ENCODE measurements around the gene RNF157.
A peak's percentile ranks its signal among the peaks of the same experiment; 100 is the strongest.
"Not testable (repeated sequence)": the region's sequence is repeated elsewhere in the genome, so short reads cannot be mapped to it uniquely, and the experiment has no call there.

RNF157 gene

GRCh38 chr17:76252967-76253766 is 12.9 kb upstream of the RNF157 start:
- DNase-seq, result not testable (repeated sequence)

- no peak for DNase-seq
Observed at GRCh38 chr17:76252040-76252954, 12.0 kb upstream of the RNF157 start.

DNA sequence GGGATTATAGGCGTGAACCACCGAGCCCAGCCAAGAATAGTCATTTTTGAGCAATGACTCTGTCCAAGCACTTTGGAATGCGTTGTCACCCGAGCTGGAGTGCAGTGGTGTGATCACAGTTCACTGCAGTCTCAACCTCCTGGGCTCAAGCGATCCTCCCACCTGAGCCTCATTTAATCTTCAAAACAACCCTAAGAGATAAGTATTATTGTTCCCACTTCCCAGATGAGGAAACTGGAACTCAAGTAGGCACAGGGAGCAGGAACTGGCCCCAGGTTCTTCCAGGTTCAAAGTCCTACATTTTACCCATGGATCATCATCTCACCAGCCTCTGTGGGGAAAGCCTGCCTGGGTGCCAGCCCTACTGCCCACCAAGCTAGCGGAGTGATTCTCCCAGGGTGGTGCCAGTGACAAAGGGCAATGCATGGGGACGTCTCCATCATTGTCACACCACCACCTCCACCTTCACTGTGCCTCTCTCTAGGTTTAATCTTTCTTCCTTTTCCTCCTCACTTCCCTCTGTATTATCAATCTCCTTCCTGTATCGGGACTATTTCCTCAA is 11.3 kb upstream of the RNF157 start:
- DNase-seq, result no peak

DNA sequence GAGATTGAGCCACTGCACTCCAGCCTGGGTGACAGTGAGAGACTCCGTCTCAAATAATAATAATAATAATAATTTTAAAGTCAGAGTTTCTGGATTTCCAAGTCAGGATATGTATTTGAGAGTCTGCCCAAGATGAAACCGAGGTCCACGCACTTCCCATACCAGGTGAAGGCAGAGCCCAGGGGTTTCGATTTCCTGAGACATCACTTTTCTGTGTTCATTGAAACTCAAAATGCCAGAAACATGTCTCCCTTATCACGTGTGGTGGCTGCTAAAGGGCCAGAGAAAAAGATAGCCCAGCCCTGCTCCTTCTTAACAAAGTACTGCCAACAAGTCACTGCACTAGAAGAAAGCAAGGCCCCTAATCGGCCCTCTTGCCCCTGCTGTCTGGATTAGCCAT is 9.8 kb upstream of the RNF157 start:
- no peak for DNase-seq

GRCh38 chr17:76248013-76248782 is 7.9 kb upstream of the RNF157 start:
- no peak for DNase-seq

DNA sequence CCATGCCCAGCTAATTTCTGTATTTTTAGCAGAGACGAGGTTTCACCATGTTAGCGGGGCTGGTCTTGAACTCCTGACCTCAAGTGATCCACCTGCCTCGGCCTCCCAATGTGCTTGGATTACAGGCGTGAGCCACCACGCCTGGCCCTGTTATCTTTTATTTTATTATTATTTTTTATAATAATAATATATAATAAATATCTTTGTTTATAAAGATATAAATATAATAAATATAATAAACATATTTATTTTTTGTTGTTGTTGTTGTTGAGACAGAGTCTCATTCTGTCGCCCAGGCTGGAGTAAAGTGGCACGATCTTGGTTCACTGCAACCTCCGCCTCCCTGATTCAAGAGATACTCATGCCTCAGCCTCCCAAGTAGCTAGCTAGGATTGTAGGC is 7.0 kb upstream of the RNF157 start:
- DNase-seq, result no peak

- peak; percentile 62 for DNase-seq
Observed at GRCh38 chr17:76246080-76247066, 6.1 kb upstream of the RNF157 start.

DNA sequence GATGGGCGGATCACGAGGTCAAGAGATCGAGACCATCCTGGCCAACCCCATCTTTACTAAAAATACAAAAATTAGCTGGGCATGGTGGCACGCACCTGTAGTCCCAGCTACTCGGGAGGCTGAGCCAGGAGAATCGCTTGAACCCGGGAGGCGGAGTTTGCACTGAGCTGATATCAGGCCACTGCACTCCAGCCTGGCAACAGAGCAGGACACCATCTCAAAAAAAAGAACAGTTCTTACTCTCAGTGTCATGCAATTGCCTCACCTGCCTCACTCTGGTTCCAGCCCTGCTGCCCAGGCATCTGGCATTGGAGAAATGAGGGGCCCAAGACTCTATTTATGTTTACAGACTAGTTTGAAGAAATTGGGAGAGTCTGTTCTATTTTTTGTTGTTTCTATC is 4.4 kb upstream of the RNF157 start:
- not testable (repeated sequence) for DNase-seq

GRCh38 chr17:76243826-76244679 is 3.8 kb upstream of the RNF157 start:
- DNase-seq, result peak; percentile 70

DNA sequence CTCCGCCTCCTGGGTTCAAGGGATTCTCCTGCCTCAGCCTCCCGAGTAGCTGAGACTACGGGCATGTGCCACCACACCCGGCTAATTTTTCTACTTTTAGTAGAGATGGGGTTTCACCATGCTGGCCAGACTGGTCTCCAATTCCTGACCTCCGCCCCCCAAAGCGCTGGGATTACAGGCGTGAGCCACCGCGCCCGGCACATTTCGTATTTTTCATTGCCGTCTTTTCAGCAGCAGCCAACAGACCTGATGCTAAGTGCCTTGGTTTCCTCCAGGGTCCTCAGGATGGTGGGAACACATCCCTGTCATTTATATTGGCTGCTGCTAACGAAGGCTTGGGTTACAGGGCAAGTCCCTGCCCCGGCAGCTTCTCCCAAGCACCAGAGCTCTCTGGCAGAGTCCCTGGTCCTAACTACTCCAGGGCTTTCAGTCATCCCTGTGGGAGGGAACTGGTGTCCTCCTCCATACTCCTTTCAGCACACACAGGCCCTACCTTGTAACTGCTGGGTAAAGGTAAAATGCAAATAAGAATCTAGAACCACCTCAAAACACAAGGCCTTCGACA is 1.5 kb upstream of the RNF157 start:
- DNase-seq, result no peak

DNA sequence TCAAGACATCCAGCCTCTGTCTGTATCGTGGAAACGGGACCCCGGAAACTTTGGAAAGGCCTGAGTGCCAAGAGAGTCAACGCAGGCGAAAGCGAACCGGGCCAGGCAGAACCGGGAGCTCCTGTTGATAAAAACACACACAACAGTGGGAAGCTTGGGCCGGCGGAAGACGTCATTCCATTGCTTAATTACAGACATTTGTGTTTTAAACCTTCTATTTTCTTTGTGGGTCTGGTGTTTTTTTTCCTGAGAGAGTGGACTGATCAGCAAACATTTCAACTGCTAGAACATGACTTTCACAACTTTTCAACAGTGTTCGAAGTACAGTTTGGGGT is 878 bp upstream of the RNF157 start:
- DNase-seq, result no peak

- no peak for DNase-seq
Observed at GRCh38 chr17:76239538-76240274, 587 bp downstream of the RNF157 start.

GRCh38 chr17:76238847-76239537 is 1.3 kb downstream of the RNF157 start:
- DNase-seq, result no peak

GRCh38 chr17:76237859-76238313 is 2.4 kb downstream of the RNF157 start:
- DNase-seq, result no peak

GRCh38 chr17:76236603-76237002 is 3.7 kb downstream of the RNF157 start:
- no peak for DNase-seq

GRCh38 chr17:76235883-76236282 is 4.4 kb downstream of the RNF157 start:
- no peak for DNase-seq

- peak; percentile 30 for DNase-seq
Observed at GRCh38 chr17:76234354-76234679, 6.0 kb downstream of the RNF157 start.

DNA sequence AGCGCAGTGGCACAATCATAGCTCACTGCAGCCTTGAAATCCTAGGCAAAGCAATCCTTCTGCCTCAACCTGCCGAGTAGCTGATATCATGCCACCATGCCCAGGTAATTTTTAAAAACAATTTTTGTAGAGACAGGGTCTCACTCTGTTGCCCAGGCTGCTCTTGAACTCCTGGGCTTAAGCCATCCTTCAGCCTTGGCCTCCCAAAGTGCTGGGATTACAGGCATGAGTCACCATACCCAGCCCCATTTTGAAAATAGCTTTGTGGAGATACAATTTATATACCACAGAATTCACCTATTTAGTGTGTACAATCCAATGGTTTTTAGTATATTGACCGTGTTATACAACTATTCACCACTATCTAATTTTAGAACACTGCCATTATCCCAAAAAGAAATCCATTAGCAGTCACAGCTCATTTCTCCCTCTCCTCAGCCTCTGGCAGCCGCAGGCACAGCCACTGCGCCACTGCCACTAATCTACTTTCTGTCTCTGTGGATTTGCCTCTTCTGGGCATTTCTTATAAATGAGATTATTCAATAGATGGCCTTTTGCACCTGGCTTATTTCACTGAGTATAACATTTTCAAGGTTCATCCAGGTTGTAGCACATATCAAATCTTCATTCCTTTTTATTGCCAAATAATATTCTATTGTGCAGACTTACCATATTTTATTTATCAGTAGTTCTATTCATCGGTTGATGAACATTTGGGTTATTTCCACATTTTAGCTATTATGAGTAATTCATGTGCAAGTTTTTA is 6.5 kb downstream of the RNF157 start:
- no peak for DNase-seq

Data from fibroblast of upper back skin (primary cell).